Skin of body (tissue), 2 donors: ENCODE measurements around the gene STAB2. TPM values are rescaled to one million over a fixed set of nuclear protein-coding genes. Genes with fewer than 3 reads are reported as not detected.

Experiments
- DNase-seq: peaks from one replicate; lab custom pipeline; 2025; lab: John Stamatoyannopoulos, UW
- total RNA-seq: library from RNA; depleted of rRNA; stranded (reverse); fragments of >200 nt; gene quantifications from one replicate; pipeline ENCODE4 v1.2.3, GENCODE V29; 2014

Gene STAB2
- total RNA-seq, 1 donor from 2014 or later = 6.3 TPM

- no peak for DNase-seq
Observed at GRCh38 chr12:103737881-103738280, 150.8 kb downstream of the STAB2 start.

- DNase-seq = no peak
Observed at GRCh38 chr12:103742349-103742932, 155.4 kb downstream of the STAB2 start.

GRCh38 chr12:103743788-103744187, 156.7 kb downstream of the STAB2 start:
- DNase-seq = no peak

DNA sequence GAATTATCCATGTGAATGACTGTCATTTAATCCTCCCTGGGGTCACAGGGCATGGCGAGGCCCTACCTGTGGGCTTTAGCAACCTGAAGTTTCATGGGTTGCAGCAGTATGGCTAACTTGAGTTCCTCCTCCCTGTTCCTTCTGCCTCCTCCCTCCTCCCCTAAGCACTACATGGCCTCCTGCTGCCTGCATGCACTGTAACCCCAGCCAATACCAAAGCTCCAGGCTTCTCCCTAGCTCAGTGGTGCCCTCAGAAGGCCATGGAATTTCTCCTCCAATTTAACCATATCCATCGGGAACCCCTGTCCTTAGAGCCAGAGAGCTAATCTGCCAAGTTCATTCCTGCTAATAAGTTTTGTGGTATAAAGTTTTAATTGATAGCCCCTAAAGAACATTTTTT, 158.9 kb downstream of the STAB2 start:
- no peak for DNase-seq

- DNase-seq = no peak
Observed at GRCh38 chr12:103748002-103748401, 160.9 kb downstream of the STAB2 start.

DNA sequence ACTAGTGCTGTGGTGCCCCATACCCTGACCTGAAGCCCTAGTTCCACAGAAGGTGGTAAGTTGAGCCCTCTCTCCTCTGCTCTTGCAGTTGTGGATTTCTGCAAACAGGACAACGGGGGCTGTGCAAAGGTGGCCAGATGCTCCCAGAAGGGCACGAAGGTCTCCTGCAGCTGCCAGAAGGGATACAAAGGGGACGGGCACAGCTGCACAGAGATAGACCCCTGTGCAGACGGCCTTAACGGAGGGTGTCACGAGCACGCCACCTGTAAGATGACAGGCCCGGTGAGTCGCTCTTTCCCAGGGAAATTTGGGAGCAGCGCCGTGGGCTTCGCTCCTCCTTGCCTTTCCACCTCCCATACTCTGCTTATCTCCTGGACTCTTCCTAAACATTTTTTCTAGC, 161.8 kb downstream of the STAB2 start:
- DNase-seq = no peak

DNA sequence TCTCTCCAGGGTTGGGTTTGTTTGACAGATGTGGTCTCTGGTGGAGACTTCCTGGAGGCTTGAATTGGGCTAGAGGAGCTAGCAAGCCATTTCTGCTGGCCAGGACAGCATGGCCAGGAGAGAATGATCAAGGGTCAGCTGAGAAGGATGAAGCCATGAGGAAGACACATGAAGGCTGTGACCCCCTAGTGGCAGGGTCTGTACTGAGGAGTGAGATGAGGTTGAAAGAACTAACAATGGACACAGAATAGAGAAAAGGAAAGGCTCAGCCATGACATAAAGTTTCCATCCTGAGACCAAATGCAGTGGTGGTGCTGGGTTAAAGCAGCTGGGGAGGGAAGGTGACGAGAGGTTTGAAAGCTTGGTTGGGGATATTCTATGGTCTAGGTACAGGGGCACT, 164.1 kb downstream of the STAB2 start:
- no peak for DNase-seq

DNA sequence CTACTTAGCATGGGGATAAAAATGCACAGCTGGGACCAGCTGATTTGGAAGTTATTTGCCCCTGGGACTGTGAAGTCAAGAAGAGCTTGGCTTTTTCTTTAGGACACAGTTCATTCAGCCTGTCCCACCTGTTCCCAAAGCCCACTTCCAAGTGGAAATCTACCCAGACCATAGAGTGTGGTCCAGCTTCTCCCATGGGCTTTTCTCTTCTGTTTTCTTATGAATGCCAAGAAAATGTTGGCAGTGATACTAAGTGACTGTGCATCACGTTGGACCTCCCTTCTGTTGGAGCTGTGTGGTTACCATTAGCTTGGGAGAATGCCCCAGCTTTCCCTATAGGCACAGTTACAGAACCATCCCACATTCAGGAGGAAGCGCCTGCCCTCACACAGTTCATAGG, 164.5 kb downstream of the STAB2 start:
- no peak for DNase-seq

DNA sequence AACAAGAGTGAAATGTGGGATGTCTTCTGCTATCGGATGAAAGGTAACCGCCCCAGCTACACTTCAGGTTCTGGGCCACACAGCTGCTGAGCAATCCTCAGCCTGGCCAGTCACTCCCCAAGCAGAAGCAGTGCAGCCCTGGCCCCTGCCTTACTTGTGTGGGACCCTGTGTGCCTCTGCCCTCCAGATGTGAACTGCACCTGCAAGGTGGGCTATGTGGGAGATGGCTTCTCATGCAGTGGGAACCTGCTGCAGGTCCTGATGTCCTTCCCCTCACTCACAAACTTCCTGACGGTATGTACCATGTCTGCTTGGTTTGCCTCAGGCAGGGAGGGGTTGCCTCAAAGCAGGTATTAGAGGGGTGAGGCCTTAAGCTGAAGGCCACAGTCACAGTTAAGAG, 168.4 kb downstream of the STAB2 start:
- no peak for DNase-seq

- DNase-seq = no peak
Observed at GRCh38 chr12:103756443-103756842, 169.4 kb downstream of the STAB2 start.

DNA sequence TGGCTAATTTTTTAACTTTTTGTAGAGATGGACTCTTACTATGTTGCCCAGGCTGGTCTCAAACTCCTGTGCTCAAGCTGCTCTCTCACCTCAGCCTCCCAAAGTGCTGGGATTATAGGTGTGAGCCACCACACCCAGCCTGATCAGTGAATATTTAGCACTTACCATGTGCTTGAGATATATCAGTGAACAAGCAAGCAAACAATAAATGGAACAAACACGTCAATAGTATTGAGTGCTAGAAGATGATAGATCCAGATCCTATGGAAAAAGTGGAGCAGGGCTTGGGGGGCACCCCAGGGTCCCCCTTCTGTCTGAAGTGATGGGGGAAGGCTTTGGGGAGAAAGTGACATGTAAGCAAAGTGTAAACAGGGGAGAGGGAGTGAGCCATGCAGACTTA, 170.2 kb downstream of the STAB2 start:
- DNase-seq = no peak

GRCh38 chr12:103758310-103759089, 171.4 kb downstream of the STAB2 start:
- no peak for DNase-seq

- DNase-seq = no peak
Observed at GRCh38 chr12:103762473-103762872, 175.4 kb downstream of the STAB2 start.

- DNase-seq = no peak
Observed at GRCh38 chr12:103765322-103765721, 178.2 kb downstream of the STAB2 start.

DNA sequence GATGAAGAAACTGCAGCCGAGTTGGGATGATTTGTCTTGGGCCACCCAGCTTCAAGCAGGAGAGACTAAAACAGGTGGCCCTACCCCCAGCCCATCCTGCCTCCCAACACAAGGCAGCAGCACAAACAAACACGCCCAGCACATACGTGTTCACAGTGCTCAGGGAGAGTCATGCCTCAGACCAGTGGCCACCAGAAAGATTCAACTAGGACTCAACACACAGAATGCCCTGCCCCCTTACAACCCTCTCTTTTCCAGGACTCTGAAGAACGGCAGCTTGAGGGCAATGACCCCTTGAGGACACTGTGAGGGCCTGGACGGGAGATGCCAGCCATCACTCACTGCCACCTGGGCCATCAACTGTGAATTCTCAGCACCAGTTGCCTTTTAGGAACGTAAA, 179.0 kb downstream of the STAB2 start:
- DNase-seq = no peak

- no peak for DNase-seq
Observed at GRCh38 chr12:103768467-103769123, 181.5 kb downstream of the STAB2 start.

DNA sequence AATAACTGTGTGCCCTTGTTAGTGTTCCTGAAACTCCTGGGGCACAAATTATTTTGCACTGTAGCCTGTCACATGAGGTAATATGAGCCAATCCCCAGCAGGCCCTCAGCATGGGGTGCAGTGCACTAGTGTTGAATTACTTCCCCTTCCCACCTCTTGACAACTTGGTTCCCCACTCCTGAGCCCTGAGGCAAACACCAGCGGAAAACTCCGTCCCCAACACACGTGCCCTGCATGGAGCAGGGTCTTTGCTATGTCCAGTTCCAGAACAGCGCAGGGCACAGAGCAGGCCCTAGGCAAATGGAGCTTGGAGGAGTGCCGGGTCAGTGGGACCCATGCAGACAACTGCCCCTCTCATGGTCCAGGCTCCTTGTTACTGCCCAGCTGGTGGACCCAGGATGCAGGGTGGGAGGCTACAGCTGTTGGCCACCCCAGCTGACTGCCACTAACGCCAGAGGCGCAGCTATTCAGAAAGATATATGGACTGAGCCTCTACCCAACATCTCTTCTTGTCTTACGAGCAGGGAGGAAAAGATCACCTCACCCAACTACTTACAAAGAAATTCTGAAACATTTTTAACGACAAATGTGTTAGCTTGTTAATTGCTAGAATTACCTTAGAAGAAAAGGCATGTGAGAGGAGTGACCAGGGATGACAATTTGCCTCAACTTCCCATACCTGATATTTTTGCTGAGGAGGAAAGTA, 182.3 kb downstream of the STAB2 start:
- no peak for DNase-seq

- no peak for DNase-seq
Observed at GRCh38 chr12:103771466-103771865, 184.4 kb downstream of the STAB2 start.

DNA sequence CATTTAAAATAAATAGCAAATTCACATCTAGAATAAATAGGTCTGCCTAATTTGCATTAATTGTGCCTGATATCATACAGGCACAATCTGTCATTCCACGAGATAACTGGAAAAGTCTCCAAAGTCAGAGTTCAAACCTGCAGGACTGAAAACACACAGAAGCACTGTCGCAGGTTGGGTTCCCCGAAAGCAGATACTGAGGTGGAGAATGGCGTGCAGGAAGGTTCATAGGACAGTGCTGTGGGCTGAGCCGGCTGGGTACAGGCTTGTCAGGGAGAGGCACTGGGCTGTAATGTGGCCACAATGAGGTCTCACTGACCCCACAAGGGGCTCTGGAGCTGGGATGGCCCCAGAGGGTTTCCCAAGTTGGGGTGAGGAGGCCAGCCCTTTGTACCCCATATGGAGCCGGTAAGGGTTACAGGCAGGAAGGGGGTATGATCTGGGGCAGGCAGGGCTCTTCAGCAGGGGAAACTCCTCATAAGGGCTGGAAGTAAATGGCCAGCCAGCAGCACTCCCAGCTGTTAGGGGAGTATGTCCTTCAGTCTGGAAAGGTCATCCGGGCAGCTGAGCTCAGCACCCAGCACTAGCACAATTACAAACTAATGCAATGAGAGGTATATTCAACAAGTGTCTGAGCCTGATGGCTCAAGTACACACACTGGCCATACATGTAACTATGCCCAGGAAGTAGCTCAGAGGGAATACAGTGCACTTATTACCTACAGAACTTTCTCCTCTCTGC, 185.5 kb downstream of the STAB2 start:
- DNase-seq = no peak

DNA sequence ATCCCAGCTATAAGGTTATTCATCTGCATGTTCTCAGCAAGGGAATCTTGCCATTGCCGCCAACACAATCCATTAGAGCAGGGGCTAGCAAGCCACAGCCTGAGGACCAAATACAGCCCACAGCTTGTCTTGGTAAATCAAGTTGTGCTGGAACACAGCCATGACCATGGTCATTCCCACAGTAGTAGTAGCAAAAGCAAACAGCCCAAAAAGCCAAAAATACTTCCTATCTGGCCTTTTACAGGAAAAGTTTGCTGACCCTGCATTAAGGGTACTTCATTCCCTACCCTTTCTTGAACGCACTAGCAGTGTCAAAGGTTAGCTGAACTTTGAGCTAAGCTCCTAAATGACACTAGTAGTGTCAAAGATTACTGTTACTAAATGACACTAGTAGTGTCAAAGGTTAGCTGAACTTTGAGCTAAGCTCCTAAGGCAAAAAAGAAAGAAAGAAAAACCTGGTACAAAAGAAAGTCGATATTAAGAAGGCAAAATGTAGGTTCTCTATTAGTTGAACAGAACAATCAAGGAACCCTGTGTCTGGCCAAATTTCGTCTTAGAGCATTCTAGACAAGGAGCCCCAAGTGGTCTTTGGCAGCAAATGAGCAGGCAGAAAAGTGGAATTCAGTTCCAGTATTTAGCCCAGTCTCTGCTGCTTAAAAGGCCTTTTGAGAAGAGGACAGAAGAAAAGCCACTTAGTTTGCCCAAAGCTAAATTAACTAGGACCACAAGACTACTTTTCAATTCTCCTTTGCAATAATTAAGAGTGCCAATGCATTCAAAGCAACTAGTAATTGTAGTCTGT, 186.2 kb downstream of the STAB2 start:
- DNase-seq = no peak
